ENCODE data around the gene ZNF653. TPM values are rescaled to one million over a fixed set of nuclear protein-coding genes. Genes with fewer than 3 reads are reported as not detected.
A peak's percentile ranks its signal among the peaks of the same experiment; 100 is the strongest.

ZNF653 gene
- total and polyA plus RNA-seq, 2 donors (not counting 1 experiment from before 2014, with no cell fraction given), result 24.2 to 26.2 TPM

DNA sequence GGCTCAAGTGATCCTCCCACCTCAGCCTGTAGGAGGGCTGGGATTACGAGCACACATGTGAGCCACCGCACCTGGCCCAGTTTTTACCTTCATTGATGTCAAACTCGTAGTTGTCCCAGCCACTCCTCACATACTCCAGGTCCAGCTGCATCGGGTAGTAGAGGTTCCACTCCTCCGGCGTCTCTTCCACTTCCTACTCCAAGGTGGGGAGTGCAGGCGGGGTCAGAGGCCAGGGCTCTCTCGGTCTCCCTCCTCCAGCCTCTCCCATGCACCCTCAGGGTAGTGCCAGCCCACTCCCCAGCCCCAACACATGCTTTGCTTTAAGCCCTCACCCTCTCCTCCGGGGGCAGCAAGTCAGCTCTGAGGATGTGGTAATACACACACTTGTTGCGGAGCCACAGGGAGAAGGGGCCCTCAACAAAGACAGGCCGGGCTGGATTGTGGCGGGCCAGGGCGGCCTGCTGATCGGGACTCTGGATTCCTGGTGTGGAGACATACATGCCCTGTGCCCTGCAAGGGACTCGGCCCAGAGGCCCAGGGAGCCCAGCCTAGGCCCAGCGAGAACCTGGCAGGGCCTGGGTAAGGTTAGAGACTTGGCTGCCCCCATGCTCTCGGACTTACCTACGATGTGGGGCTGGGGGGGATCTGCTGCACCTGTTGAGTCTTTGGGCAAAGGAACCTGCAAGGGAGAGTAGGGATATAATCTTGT, 1.9 kb upstream of the ZNF653 start:
- no peak overlapping the region for H3K9ac ChIP-seq (ENCODE audit: low read length)
- intact Hi-C loops (cut with micrococcal nuclease), result no loop called here
- H3K4me3 Mint-ChIP-seq, result peak overlapping the region; percentile 37

DNA sequence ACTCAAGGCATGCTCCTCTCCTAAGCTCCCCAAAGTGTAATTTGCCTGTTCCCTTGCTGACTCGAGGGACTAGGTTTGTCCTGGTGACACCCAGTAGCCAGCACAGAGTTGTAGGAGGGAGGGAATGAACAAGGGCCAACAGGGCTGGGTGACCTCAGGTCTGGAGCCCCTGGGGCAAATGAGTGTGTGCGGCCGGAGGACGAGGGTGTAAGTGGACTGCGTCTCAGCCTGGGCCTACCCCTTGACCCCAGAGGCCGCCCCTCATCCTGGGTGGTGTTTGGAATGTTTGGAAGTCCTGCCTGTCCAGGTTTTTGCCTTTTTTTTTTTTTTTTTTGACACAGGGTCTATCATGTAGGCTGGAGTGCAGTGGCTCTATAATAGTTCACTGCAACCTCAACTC, 1.3 kb upstream of the ZNF653 start:
- Histone ChIP-seq H3K36me3 (replicated peaks in 1 of 2; ENCODE audit: control extremely low read depth in 1 of 2, control insufficient read depth in 1 of 2, extremely low read depth in 1 of 2, insufficient read depth in 2 of 2, low read length in 1 of 2) (peaks cover 0 to 3% of the 10 kb centered on the region in 2 experiments), H3K79me2 (ENCODE audit: control insufficient read depth, insufficient read depth, low read length) (peaks cover 3% of the 10 kb centered on the region), H3K4me1 (ENCODE audit: control insufficient read depth in 2 of 2, insufficient read depth in 2 of 2, low read length in 2 of 2) (peaks cover 9 to 13% of the 10 kb centered on the region in 2 donors), H3K4me3 (ENCODE audit: control extremely low read depth in 1 of 5, extremely low read depth in 1 of 5, insufficient read depth in 1 of 5, low read depth in 2 of 5, low read length in 4 of 5) (no peak overlapping the region), H3K9ac (ENCODE audit: low read length) (no peak overlapping the region), H3K4me2 (replicated peaks; ENCODE audit: low read depth, low read length, poor library complexity, severe bottlenecking) (no peak overlapping the region), H3K9me3 (ENCODE audit: control extremely low read depth in 1 of 3, control insufficient read depth in 2 of 3, insufficient read depth in 1 of 3, low read length in 2 of 3) (no peaks in the 10 kb centered on the region), H4K20me1 (ENCODE audit: control insufficient read depth, insufficient read depth, low read length, poor library complexity, severe bottlenecking) (no peaks in the 10 kb centered on the region), H2AFZ (ENCODE audit: insufficient read depth, low read depth, low read length, poor library complexity, severe bottlenecking) (no peak overlapping the region), H3K27ac (ENCODE audit: low read length in 2 of 2) (no peak overlapping the region), H3K27me3 (replicated peaks in 1 of 4; ENCODE audit: control extremely low read depth in 1 of 4, control insufficient read depth in 3 of 4, insufficient read depth in 4 of 4, low read length in 3 of 4) (no peaks in the 10 kb centered on the region)
- 100% methylated on average over 5 of the region's 6 CpGs for WGBS (ENCODE audit: insufficient coverage)
- Mint-ChIP-seq H3K4me3 (peak overlapping the region; percentile 69), H3K27ac (peak overlapping the region; percentile 53), H3K4me1 (peaks cover 13% of the 10 kb centered on the region), H3K27me3 (no peaks in the 10 kb centered on the region), H3K9me3 (ENCODE audit: insufficient read depth) (no peaks in the 10 kb centered on the region)
- ATAC-seq (ENCODE audit: low read depth) (no peak), DNase-seq (no peak)
- intact Hi-C loops (cut with micrococcal nuclease), result no loop called here
- CTCF ChIA-PET, result interaction anchor here (0.5 to 0.7 kb wide), 3 partner anchors 14 to 1107 kb away, joined by 3 read pairs; no protein-coding TSS in a partner anchor
- TF ChIP-seq, protein P1, sequence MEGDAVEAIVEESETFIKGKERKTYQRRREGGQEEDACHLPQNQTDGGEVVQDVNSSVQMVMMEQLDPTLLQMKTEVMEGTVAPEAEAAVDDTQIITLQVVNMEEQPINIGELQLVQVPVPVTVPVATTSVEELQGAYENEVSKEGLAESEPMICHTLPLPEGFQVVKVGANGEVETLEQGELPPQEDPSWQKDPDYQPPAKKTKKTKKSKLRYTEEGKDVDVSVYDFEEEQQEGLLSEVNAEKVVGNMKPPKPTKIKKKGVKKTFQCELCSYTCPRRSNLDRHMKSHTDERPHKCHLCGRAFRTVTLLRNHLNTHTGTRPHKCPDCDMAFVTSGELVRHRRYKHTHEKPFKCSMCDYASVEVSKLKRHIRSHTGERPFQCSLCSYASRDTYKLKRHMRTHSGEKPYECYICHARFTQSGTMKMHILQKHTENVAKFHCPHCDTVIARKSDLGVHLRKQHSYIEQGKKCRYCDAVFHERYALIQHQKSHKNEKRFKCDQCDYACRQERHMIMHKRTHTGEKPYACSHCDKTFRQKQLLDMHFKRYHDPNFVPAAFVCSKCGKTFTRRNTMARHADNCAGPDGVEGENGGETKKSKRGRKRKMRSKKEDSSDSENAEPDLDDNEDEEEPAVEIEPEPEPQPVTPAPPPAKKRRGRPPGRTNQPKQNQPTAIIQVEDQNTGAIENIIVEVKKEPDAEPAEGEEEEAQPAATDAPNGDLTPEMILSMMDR (IDR thresholded peaks at IDR 0.05), result no peak
- no peak for TF ChIP-seq EZH2 (IDR thresholded peaks at IDR 0.05; ENCODE audit: borderline replicate concordance, insufficient read depth, low read depth, low read length, poor library complexity, severe bottlenecking)
- POLR2A ChIA-PET, result no interaction called here

More for the DNA sequence above, 1.9 kb upstream of the ZNF653 start:
- H3K27me3 Mint-ChIP-seq, result no peaks in the 10 kb centered on the region
- Histone ChIP-seq H3K27me3 (replicated peaks in 1 of 4; ENCODE audit: control extremely low read depth in 1 of 4, control insufficient read depth in 3 of 4, insufficient read depth in 4 of 4, low read length in 3 of 4) (no peaks in the 10 kb centered on the region), H3K79me2 (ENCODE audit: control insufficient read depth, insufficient read depth, low read length) (peaks cover 3% of the 10 kb centered on the region), H2AFZ (ENCODE audit: insufficient read depth, low read depth, low read length, poor library complexity, severe bottlenecking) (no peak overlapping the region), H4K20me1 (ENCODE audit: control insufficient read depth, insufficient read depth, low read length, poor library complexity, severe bottlenecking) (no peaks in the 10 kb centered on the region), H3K4me3 (ENCODE audit: control extremely low read depth in 1 of 5, extremely low read depth in 1 of 5, insufficient read depth in 1 of 5, low read depth in 2 of 5, low read length in 4 of 5) (no peak overlapping the region), H3K4me1 (ENCODE audit: control insufficient read depth in 2 of 2, insufficient read depth in 2 of 2, low read length in 2 of 2) (peaks cover 9 to 13% of the 10 kb centered on the region in 2 donors), H3K9me3 (ENCODE audit: control extremely low read depth in 1 of 3, control insufficient read depth in 2 of 3, insufficient read depth in 1 of 3, low read length in 2 of 3) (no peaks in the 10 kb centered on the region), H3K27ac (ENCODE audit: low read length in 2 of 2) (no peak overlapping the region), H3K36me3 (replicated peaks in 1 of 2; ENCODE audit: control extremely low read depth in 1 of 2, control insufficient read depth in 1 of 2, extremely low read depth in 1 of 2, insufficient read depth in 2 of 2, low read length in 1 of 2) (peaks cover 2 to 5% of the 10 kb centered on the region in 2 experiments), H3K4me2 (replicated peaks; ENCODE audit: low read depth, low read length, poor library complexity, severe bottlenecking) (no peak overlapping the region)
- ChIA-PET POLR2A (no interaction called here), CTCF (interaction anchor here (0.5 kb wide), 1 partner anchor 1108 kb away, joined by 3 read pairs; no protein-coding TSS in a partner anchor)
- WGBS (ENCODE audit: insufficient coverage), result 95% methylated on average over 13 of the region's 18 CpGs
- peaks cover 13% of the 10 kb centered on the region for H3K4me1 Mint-ChIP-seq
- no peak for ATAC-seq (ENCODE audit: low read depth)
- no peak overlapping the region for H3K27ac Mint-ChIP-seq
- no peak for DNase-seq
- no peaks in the 10 kb centered on the region for H3K9me3 Mint-ChIP-seq (ENCODE audit: insufficient read depth)
- TF ChIP-seq, protein P1 (IDR thresholded peaks at IDR 0.05), result no peak
- TF ChIP-seq EZH2 (IDR thresholded peaks at IDR 0.05; ENCODE audit: borderline replicate concordance, insufficient read depth, low read depth, low read length, poor library complexity, severe bottlenecking), result no peak
